Measurements from ENCODE around the gene ART4. TPM values are rescaled to one million over a fixed set of nuclear protein-coding genes. Genes with fewer than 3 reads are reported as not detected.

The ART4 gene
- total RNA-seq, 1 experiment from 2014 or later: not detected

DNA sequence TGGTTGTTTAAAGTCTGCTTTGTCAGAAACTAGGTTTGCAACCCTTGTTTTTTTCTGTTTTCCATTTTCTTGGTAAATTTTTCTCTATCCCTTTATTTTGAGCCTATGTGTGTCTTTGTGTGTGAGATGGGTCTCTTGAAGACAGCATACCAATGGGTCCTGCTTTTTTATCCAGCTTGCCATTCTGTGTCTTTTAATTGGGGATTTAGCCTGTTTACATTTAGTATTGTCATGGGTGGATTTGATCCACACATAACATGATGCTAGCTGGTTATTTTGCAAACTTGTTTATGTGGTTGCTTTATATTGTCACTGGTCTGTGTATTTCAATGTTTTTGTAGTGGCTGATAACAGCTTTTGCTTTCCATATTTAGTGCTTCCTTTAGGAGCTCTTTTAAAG lies 17.2 kb upstream of the ART4 start:
- ATAC-seq (no peak), DNase-seq (ENCODE audit: low read depth, low spot score) (no peak)
- Histone ChIP-seq H3K27ac (ENCODE audit: low read length) (no peak overlapping the region), H3K4me1 (ENCODE audit: control insufficient read depth, insufficient read depth, low read length) (no peaks in the 10 kb centered on the region), H3K4me3 (ENCODE audit: low read depth in 2 of 2, low read length in 2 of 2) (no peak overlapping the region), H3K36me3 (ENCODE audit: control insufficient read depth, insufficient read depth, low read length) (no peaks in the 10 kb centered on the region), H3K9me3 (ENCODE audit: control insufficient read depth, insufficient read depth, low read depth, low read length) (no peaks in the 10 kb centered on the region), H3K27me3 (ENCODE audit: control insufficient read depth, insufficient read depth, low read length) (no peaks in the 10 kb centered on the region)
- in situ Hi-C loops (cut with HindIII; ENCODE audit: low pct_unique_long_range_greater_than_20kb, low sequenced_read_pairs): no loop called here
- CTCF ChIA-PET: no interaction called here
- TF ChIP-seq POLR2AphosphoS5 (IDR thresholded peaks at IDR 0.05; ENCODE audit: low read depth, low read length): no peak
- TF ChIP-seq, protein P1, sequence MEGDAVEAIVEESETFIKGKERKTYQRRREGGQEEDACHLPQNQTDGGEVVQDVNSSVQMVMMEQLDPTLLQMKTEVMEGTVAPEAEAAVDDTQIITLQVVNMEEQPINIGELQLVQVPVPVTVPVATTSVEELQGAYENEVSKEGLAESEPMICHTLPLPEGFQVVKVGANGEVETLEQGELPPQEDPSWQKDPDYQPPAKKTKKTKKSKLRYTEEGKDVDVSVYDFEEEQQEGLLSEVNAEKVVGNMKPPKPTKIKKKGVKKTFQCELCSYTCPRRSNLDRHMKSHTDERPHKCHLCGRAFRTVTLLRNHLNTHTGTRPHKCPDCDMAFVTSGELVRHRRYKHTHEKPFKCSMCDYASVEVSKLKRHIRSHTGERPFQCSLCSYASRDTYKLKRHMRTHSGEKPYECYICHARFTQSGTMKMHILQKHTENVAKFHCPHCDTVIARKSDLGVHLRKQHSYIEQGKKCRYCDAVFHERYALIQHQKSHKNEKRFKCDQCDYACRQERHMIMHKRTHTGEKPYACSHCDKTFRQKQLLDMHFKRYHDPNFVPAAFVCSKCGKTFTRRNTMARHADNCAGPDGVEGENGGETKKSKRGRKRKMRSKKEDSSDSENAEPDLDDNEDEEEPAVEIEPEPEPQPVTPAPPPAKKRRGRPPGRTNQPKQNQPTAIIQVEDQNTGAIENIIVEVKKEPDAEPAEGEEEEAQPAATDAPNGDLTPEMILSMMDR (IDR thresholded peaks at IDR 0.05): no peak
- TF ChIP-seq REST (IDR thresholded peaks at IDR 0.05; ENCODE audit: insufficient read depth in 1 of 2, low read depth in 2 of 2, low read length in 1 of 2): no peak
- TF ChIP-seq TCF7L2 (IDR thresholded peaks at IDR 0.05; ENCODE audit: low read depth, low read length): no peak
- intact Hi-C loops (cut with micrococcal nuclease; ENCODE audit: unreplicated experiment): no loop called here
- BruUV-seq (replicated peaks): no TSS peak
- POLR2A ChIA-PET: no interaction called here

DNA sequence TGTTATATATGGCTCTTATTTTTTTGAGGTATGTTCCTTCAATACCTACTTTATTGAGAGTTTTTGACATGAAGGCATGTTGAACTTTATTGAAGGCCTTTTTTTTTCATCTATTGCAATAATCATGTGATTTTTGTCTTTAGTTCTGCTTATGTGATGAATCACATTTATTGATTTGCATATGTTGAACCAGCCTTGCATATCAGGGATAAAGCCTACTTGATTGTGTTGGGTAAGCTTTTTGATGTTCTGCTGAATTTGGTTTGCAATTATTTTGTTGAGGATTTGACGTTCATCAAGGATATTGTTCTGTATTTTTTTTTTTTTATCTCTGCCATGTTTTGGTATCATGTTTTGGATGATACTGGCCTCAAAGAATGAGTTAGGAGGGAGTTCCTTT lies 15.2 kb upstream of the ART4 start:
- Histone ChIP-seq H3K4me1 (ENCODE audit: control insufficient read depth, insufficient read depth, low read length) (no peaks in the 10 kb centered on the region), H3K36me3 (ENCODE audit: control insufficient read depth, insufficient read depth, low read length) (no peaks in the 10 kb centered on the region), H3K4me3 (ENCODE audit: low read depth in 2 of 2, low read length in 2 of 2) (no peak overlapping the region), H3K27ac (ENCODE audit: low read length) (no peak overlapping the region), H3K27me3 (ENCODE audit: control insufficient read depth, insufficient read depth, low read length) (no peaks in the 10 kb centered on the region), H3K9me3 (ENCODE audit: control insufficient read depth, insufficient read depth, low read depth, low read length) (no peaks in the 10 kb centered on the region)
- ChIA-PET POLR2A (no interaction called here), CTCF (no interaction called here)
- BruUV-seq (replicated peaks): no TSS peak
- no peak for ATAC-seq
- intact Hi-C loops (cut with micrococcal nuclease; ENCODE audit: unreplicated experiment) (no loop called here), in situ Hi-C loops (cut with HindIII; ENCODE audit: low pct_unique_long_range_greater_than_20kb, low sequenced_read_pairs) (no loop called here)
- TF ChIP-seq TCF7L2 (IDR thresholded peaks at IDR 0.05; ENCODE audit: low read depth, low read length) (no peak), POLR2AphosphoS5 (IDR thresholded peaks at IDR 0.05; ENCODE audit: low read depth, low read length) (no peak), REST (IDR thresholded peaks at IDR 0.05; ENCODE audit: insufficient read depth in 1 of 2, low read depth in 2 of 2, low read length in 1 of 2) (no peak)
- TF ChIP-seq, protein P1 (IDR thresholded peaks at IDR 0.05): no peak
- no peak for DNase-seq (ENCODE audit: low read depth, low spot score)

Measured in Panc1 (cell line).